H1 (cell line): ENCODE data around the gene TMEM117. TPM values are rescaled to one million over a fixed set of nuclear protein-coding genes. Genes with fewer than 3 reads are reported as not detected.
"Not testable (repeated sequence)": the region's sequence is repeated elsewhere in the genome, so short reads cannot be mapped to it uniquely, and the experiment has no call there.

Source experiments
- CTCF ChIA-PET: fragments of 300-600 bp; sonication (Branson Sonifier 250); formaldehyde crosslinking; loops from one replicate; lab custom pipeline; 2021; ENCODE audit not compliant: partially characterized antibody; lab: Charles Lee
- POLR2A ChIA-PET: fragments of 300-600 bp; sonication (Branson Sonifier 250); formaldehyde crosslinking; loops from one replicate; lab custom pipeline; 2021; ENCODE audit warnings: inconsistent platforms; ENCODE audit not compliant: partially characterized antibody; lab: Charles Lee
- DNase-seq, 2 experiments: peaks; one replicate each; pipeline versions ENCODE4 v3.0.0 to v3.0.0-alpha.2; 2010 to 2022; ENCODE audit warnings: low spot score in 2 of 2, low read depth in 1 of 2, mixed read lengths in 1 of 2
- FAIRE-seq: peaks from 2 replicates; lab custom pipeline; 2011; peaks lifted over from hg19 to GRCh38; lab: Jason Lieb, UNC
- H2AFZ ChIP-seq: 2 replicates; pipeline ENCODE4 v1.8.1; 2012; ENCODE audit warnings: low read length, inconsistent platforms
- H2AK5ac ChIP-seq: 2 replicates; pipeline ENCODE4 v1.6.1; 2013; ENCODE audit warnings: low read depth, low read length
- H2BK120ac ChIP-seq: replicated peaks from 2 replicates; pipeline ENCODE3; 2013; ENCODE audit warnings: low read depth, low read length, inconsistent platforms
- H2BK12ac ChIP-seq: 2 replicates; pipeline ENCODE4 v1.6.1; 2013; ENCODE audit warnings: low read depth, low read length
- H2BK15ac ChIP-seq: 2 replicates; pipeline ENCODE4 v1.6.1; 2013; ENCODE audit warnings: low read length
- H2BK20ac ChIP-seq: 2 replicates; pipeline ENCODE4 v1.6.1; 2013; ENCODE audit warnings: low read length
- H2BK5ac ChIP-seq: 2 replicates; pipeline ENCODE4 v1.6.1; 2013; ENCODE audit warnings: low read depth, low read length
- H3K14ac ChIP-seq: 2 replicates; pipeline ENCODE4 v1.6.1; 2013; ENCODE audit warnings: inconsistent platforms; ENCODE audit not compliant: insufficient read length
- H3K18ac ChIP-seq: 2 replicates; pipeline ENCODE4 v1.6.1; 2013; ENCODE audit warnings: low read length; ENCODE audit errors: extremely low read depth
- H3K23ac ChIP-seq: 2 replicates; pipeline ENCODE4 v1.6.1; 2013; ENCODE audit warnings: inconsistent platforms; ENCODE audit not compliant: insufficient read length
- H3K23me2 ChIP-seq: 2 replicates; pipeline ENCODE4 v1.6.1; 2013; ENCODE audit warnings: low read depth, low read length
- H3K27ac ChIP-seq: 2 replicates; pipeline ENCODE4 v1.6.1; 2011; ENCODE audit warnings: low read depth, low read length, inconsistent platforms
- H3K27me3 ChIP-seq, 4 experiments: replicated peaks in 1 of 4; 1 replicate in 1 of 4; 2 replicates in 3 of 4; pipeline versions ENCODE4 v1.6.1 to v1.8.1; 2011 to 2013; ENCODE audit warnings: low read length in 3 of 4, mild to moderate bottlenecking in 3 of 4, inconsistent platforms in 2 of 4, mixed read lengths in 2 of 4, moderate library complexity in 1 of 4; ENCODE audit not compliant: control insufficient read depth in 3 of 4, insufficient read depth in 3 of 4; ENCODE audit errors: extremely low read depth in 1 of 4
- H3K36me3 ChIP-seq, 4 experiments: 2 replicates each; pipeline versions ENCODE4 v1.6.1 to v1.8.1; 2011 to 2013; ENCODE audit warnings: mild to moderate bottlenecking in 4 of 4, low read length in 3 of 4, moderate library complexity in 2 of 4, control low read depth in 1 of 4, inconsistent platforms in 1 of 4; ENCODE audit not compliant: insufficient read depth in 4 of 4, control insufficient read depth in 2 of 4
- H3K4ac ChIP-seq: replicated peaks from 2 replicates; pipeline ENCODE3; 2013; ENCODE audit warnings: low read length, low read depth, mixed read lengths, inconsistent platforms; ENCODE audit not compliant: insufficient read length
- H3K4me1 ChIP-seq, 4 experiments: replicated peaks in 1 of 4; 1 replicate in 1 of 4; 2 replicates in 3 of 4; pipeline versions ENCODE4 v1.6.1 to v1.8.1; 2011 to 2013; ENCODE audit warnings: low read length in 3 of 4, inconsistent platforms in 2 of 4, mixed read lengths in 1 of 4; ENCODE audit not compliant: insufficient read depth in 4 of 4, control insufficient read depth in 3 of 4
- H3K4me2 ChIP-seq, 2 experiments: 2 replicates each; pipeline versions ENCODE4 v1.6.1 to v1.8.1; 2011 to 2013; ENCODE audit warnings: low read depth in 2 of 2, low read length in 2 of 2, control low read depth in 1 of 2, inconsistent platforms in 1 of 2, mild to moderate bottlenecking in 1 of 2; ENCODE audit not compliant: insufficient read depth in 1 of 2
- H3K4me3 ChIP-seq, 4 experiments: fragments of 200-600, 300-600 bp in 1 of 4; sonication (generic), shearing (Covaris generic), sonication (Bioruptor Twin) in 1 of 4; 2 replicates each; pipeline versions ENCODE4 v1.5.1 to v1.8.1; 2011 to 2016; ENCODE audit warnings: low read length in 4 of 4, low read depth in 3 of 4, control low read depth in 2 of 4, inconsistent platforms in 2 of 4, mild to moderate bottlenecking in 2 of 4, mixed read lengths in 1 of 4, moderate library complexity in 1 of 4; ENCODE audit not compliant: insufficient read depth in 2 of 4; ENCODE audit errors: extremely low read depth in 1 of 4
- H3K56ac ChIP-seq: replicated peaks from 2 replicates; pipeline ENCODE3; 2013; ENCODE audit warnings: low read depth, mild to moderate bottlenecking, mixed read lengths, low read length, inconsistent platforms; ENCODE audit not compliant: insufficient read length
- H3K79me1 ChIP-seq: 2 replicates; pipeline ENCODE4 v1.6.1; 2013; ENCODE audit warnings: low read depth, low read length, control low read depth
- H3K79me2 ChIP-seq, 2 experiments: 2 replicates each; pipeline versions ENCODE4 v1.6.1 to v1.8.1; 2012 to 2013; ENCODE audit warnings: low read length in 2 of 2, mild to moderate bottlenecking in 2 of 2, inconsistent platforms in 1 of 2; ENCODE audit not compliant: insufficient read depth in 2 of 2, control insufficient read depth in 1 of 2
- H3K9ac ChIP-seq, 4 experiments: replicated peaks in 1 of 4; 1 replicate in 1 of 4; 2 replicates in 3 of 4; pipeline versions ENCODE4 v1.6.1 to v1.8.1; 2011 to 2013; ENCODE audit warnings: low read depth in 3 of 4, low read length in 3 of 4, control low read depth in 2 of 4, mild to moderate bottlenecking in 2 of 4, moderate library complexity in 2 of 4, inconsistent platforms in 1 of 4; ENCODE audit errors: extremely low read depth in 1 of 4
- H3K9me3 ChIP-seq, 2 experiments: 2 replicates each; pipeline versions ENCODE4 v1.6.1 to v1.8.1; 2012 to 2013; ENCODE audit warnings: mild to moderate bottlenecking in 2 of 2, moderate library complexity in 2 of 2, control low read depth in 1 of 2, inconsistent platforms in 1 of 2, low read depth in 1 of 2, low read length in 1 of 2, mixed read lengths in 1 of 2; ENCODE audit not compliant: insufficient read depth in 2 of 2
- H4K20me1 ChIP-seq, 2 experiments: replicated peaks in 1 of 2; 2 replicates each; pipeline versions ENCODE3 to v1.8.1; 2011 to 2013; ENCODE audit warnings: inconsistent platforms in 2 of 2, low read length in 2 of 2, mild to moderate bottlenecking in 1 of 2; ENCODE audit not compliant: insufficient read depth in 2 of 2, control insufficient read depth in 1 of 2
- H4K5ac ChIP-seq: 2 replicates; pipeline ENCODE4 v1.6.1; 2013; ENCODE audit warnings: low read length, low read depth, mixed read lengths, inconsistent platforms; ENCODE audit not compliant: insufficient read length
- H4K8ac ChIP-seq: 2 replicates; pipeline ENCODE4 v1.8.0; 2013; ENCODE audit warnings: mild to moderate bottlenecking, moderate library complexity, low read length, inconsistent platforms; ENCODE audit not compliant: insufficient read depth; ENCODE audit errors: extremely low read depth
- H4K91ac ChIP-seq: replicated peaks from 2 replicates; pipeline ENCODE3; 2013; ENCODE audit warnings: low read length, mixed read lengths, inconsistent platforms; ENCODE audit not compliant: insufficient read length
- WGBS, 2 experiments: shearing (Covaris generic) in 1 of 2; methylation state at CpG; one replicate each; pipeline versions ENCODE4 v1.1.6 to v1.1.7; 2013 to 2015; ENCODE audit warnings: low lambda C conversion rate in 2 of 2, mixed read lengths in 2 of 2, inconsistent platforms in 1 of 2, low coverage in 1 of 2, missing lambda C conversion rate in 1 of 2; ENCODE audit not compliant: insufficient replicate concordance in 2 of 2, insufficient coverage in 1 of 2, insufficient read length in 1 of 2; ENCODE audit errors: extremely low coverage in 1 of 2, missing lambda C conversion rate in 1 of 2; 5-methylcytosine and 5-hydroxymethylcytosine counted together
- polyA plus RNA-seq, 7 experiments: library from polyadenylated mRNA; depleted of rRNA in 3 of 7; stranded (reverse) in 5 of 7; unstranded in 2 of 7; fragments of >200 nt in 5 of 7; fragments of 200-250 nt in 2 of 7; gene quantifications; 1 replicate in 5 of 7; 2 replicates in 1 of 7; 4 replicates in 1 of 7; pipeline versions ENCODE4 v1.2.1 to v1.2.3, GENCODE V29; 2011 to 2013; ENCODE audit warnings: missing spikeins in 2 of 7, mixed read lengths in 2 of 7
- total RNA-seq: library from RNA; stranded (reverse); fragmentation: NEBNext Ultra II Directional; extraction: Animal tissue kit (Norgen Biotek cat#: 25700); gene quantifications from 2 replicates; pipeline ENCODE4 v1.2.1, GENCODE V29; 2021

Gene TMEM117
- total and polyA plus RNA-seq, 2 of the 8 experiments (the other 6 are each of a cell fraction or from before 2014, with no cell fraction given), result 0.80 to 1.4 TPM

GRCh38 chr12:44026926-44027325 lies 191.0 kb downstream of the TMEM117 start:
- WGBS, 2 experiments, result 91% methylated on average over 2 of the region's 2 CpGs; no CpG with 5 or more reads in 1 of the 2 experiments
- H3K9ac ChIP-seq, H4K8ac ChIP-seq, H4K5ac ChIP-seq, H4K20me1 ChIP-seq, POLR2A ChIA-PET, H3K23me2 ChIP-seq, H3K4ac ChIP-seq, H3K79me2 ChIP-seq, H2BK12ac ChIP-seq, H3K18ac ChIP-seq, H2BK20ac ChIP-seq, H3K56ac ChIP-seq, H3K36me3 ChIP-seq, CTCF ChIA-PET, H3K4me3 ChIP-seq, H2BK120ac ChIP-seq, H2BK5ac ChIP-seq, H2BK15ac ChIP-seq, H3K79me1 ChIP-seq, H3K27ac ChIP-seq, H2AK5ac ChIP-seq, H3K4me1 ChIP-seq, H4K91ac ChIP-seq, FAIRE-seq, H3K14ac ChIP-seq, H3K27me3 ChIP-seq, H3K23ac ChIP-seq, H3K4me2 ChIP-seq, H2AFZ ChIP-seq, DNase-seq: not testable (repeated sequence)
- H3K9me3 ChIP-seq, result peaks cover 0 to 11% of the 10 kb centered on the region in 2 experiments; a peak in 1 of 4 replicates
